K562 (cell line): Measurements from ENCODE around the gene PRKCQ. TPM values are rescaled to one million over a fixed set of nuclear protein-coding genes. Genes with fewer than 3 reads are reported as not detected.

Source experiments
- ATAC-seq: fragments of 200-7000 bp; cut with Tn5 transposase; 3 replicates; pipeline ENCODE4 v1.9.1; 2020; ENCODE audit warnings: moderate library complexity
- BruUV-seq: library from RNA; stranded (reverse); fragments of 400-500 nt; replicated peaks from 2 replicates; lab custom pipeline; 2021; lab: Mats Ljungman, UMichigan
- CTCF ChIA-PET: fragments of 300-600 bp; formaldehyde crosslinking; extraction: SDS; loops from one replicate; lab custom pipeline; 2021; ENCODE audit warnings: low intra/inter-chr PET ratio; lab: Yijun Ruan, JAX
- POLR2A ChIA-PET: fragments of 300-600, 350-650 bp; sonication (Branson Sonifier 250); formaldehyde crosslinking; extraction: SDS; loops from one replicate; lab custom pipeline; 2021; ENCODE audit warnings: antibody characterized with exemption, inconsistent platforms; lab: Yijun Ruan, JAX
- DNase-seq, 4 experiments: peaks; one replicate each; pipeline versions ENCODE4 v3.0.0 to v3.0.0-alpha.2; 2011 to 2018; ENCODE audit warnings: low spot score in 3 of 4, mixed read lengths in 3 of 4; ENCODE audit errors: extremely low read depth in 1 of 4
- FAIRE-seq: peaks from 2 replicates; lab custom pipeline; 2011; peaks lifted over from hg19 to GRCh38; lab: Jason Lieb, UNC
- H2AFZ ChIP-seq: 2 replicates; pipeline ENCODE4 v1.6.0; 2011; ENCODE audit warnings: low read depth, low read length, control low read depth, inconsistent platforms
- H3K27ac ChIP-seq: fragments of 200-600 bp; 3 replicates; pipeline ENCODE4 v1.8.0; 2011; ENCODE audit warnings: low read depth, mild to moderate bottlenecking, control low read depth, inconsistent platforms, low read length, moderate library complexity, mixed read lengths; ENCODE audit errors: extremely low read depth
- H3K27me3 ChIP-seq, 2 experiments: fragments of 300-600 bp in 1 of 2; 2 replicates in 1 of 2; 3 replicates in 1 of 2; pipeline versions ENCODE4 v1.6.0 to v1.8.0; 2011; ENCODE audit warnings: inconsistent platforms in 2 of 2, low read length in 2 of 2, mild to moderate bottlenecking in 1 of 2, mixed read lengths in 1 of 2, moderate library complexity in 1 of 2; ENCODE audit not compliant: control insufficient read depth in 2 of 2, insufficient read depth in 2 of 2
- H3K36me3 ChIP-seq: fragments of 300-600 bp; 3 replicates; pipeline ENCODE4 v1.8.0; 2011; ENCODE audit warnings: mild to moderate bottlenecking, low read length, inconsistent platforms; ENCODE audit not compliant: control insufficient read depth, insufficient read depth
- H3K4me1 ChIP-seq, 2 experiments: fragments of 200-600 bp in 1 of 2; replicated peaks in 1 of 2; 2 replicates in 1 of 2; 3 replicates in 1 of 2; pipeline versions ENCODE4 v1.5.1 to v1.8.0; 2011; ENCODE audit warnings: inconsistent platforms in 2 of 2, low read length in 2 of 2, mild to moderate bottlenecking in 1 of 2, mixed read lengths in 1 of 2, moderate library complexity in 1 of 2; ENCODE audit not compliant: control insufficient read depth in 2 of 2, insufficient read depth in 2 of 2
- H3K4me2 ChIP-seq: 2 replicates; pipeline ENCODE4 v1.6.1; 2011; ENCODE audit warnings: low read length, control low read depth, inconsistent platforms, mixed read lengths; ENCODE audit not compliant: insufficient read depth
- H3K4me3 ChIP-seq: fragments of 200-600 bp; sonication (generic), shearing (Covaris generic); 2 replicates; pipeline ENCODE4 v1.5.1; 2016; ENCODE audit warnings: control low read depth, inconsistent platforms
- H3K79me2 ChIP-seq: fragments of 200-600 bp; 3 replicates; pipeline ENCODE4 v1.8.0; 2011; ENCODE audit warnings: low read length, inconsistent platforms; ENCODE audit not compliant: control insufficient read depth, insufficient read depth
- H3K9ac ChIP-seq, 2 experiments: 2 replicates each; pipeline versions ENCODE4 v1.6.0 to v1.6.1; 2011; ENCODE audit warnings: low read depth in 2 of 2, low read length in 2 of 2, control low read depth in 1 of 2, inconsistent platforms in 1 of 2, mild to moderate bottlenecking in 1 of 2, mixed read lengths in 1 of 2; ENCODE audit not compliant: insufficient read depth in 1 of 2
- H3K9me1 ChIP-seq: one replicate; pipeline ENCODE4 v1.6.0; 2011; ENCODE audit warnings: inconsistent platforms, mild to moderate bottlenecking, low read length, moderate library complexity; ENCODE audit not compliant: control insufficient read depth, insufficient read depth
- H3K9me3 ChIP-seq: replicated peaks from 2 replicates; pipeline ENCODE4 v1.5.1; 2011; ENCODE audit warnings: low read depth, low read length, inconsistent platforms; ENCODE audit not compliant: control insufficient read depth, insufficient read depth
- H4K20me1 ChIP-seq: replicated peaks from 2 replicates; pipeline ENCODE4 v1.6.1; 2011; ENCODE audit warnings: low read length, inconsistent platforms, mixed read lengths; ENCODE audit not compliant: control insufficient read depth, insufficient read depth
- DDX20 ChIP-seq: fragments of 450-650 bp; IDR thresholded peaks from 2 replicates; pipeline ENCODE4 v1.6.1; 2016; ENCODE audit warnings: missing genetic modification characterization, low read depth, mild to moderate bottlenecking, missing compliant biosample characterization, moderate library complexity
- ESRRB ChIP-seq: fragments of 250-450 bp; sonication (Bioruptor Pico); IDR thresholded peaks from 2 replicates; pipeline ENCODE4 v1.5.0; 2020; ENCODE audit warnings: mild to moderate bottlenecking, moderate library complexity, borderline replicate concordance
- HINFP ChIP-seq: fragments of 450-650 bp; conservative IDR thresholded peaks from 2 replicates; pipeline ENCODE4 v1.6.1; 2016; ENCODE audit warnings: missing genetic modification characterization, low read depth, mild to moderate bottlenecking, control low read depth, missing compliant biosample characterization
- MAFF ChIP-seq: IDR thresholded peaks from 2 replicates; pipeline ENCODE4 v1.6.1; 2012; ENCODE audit warnings: low read length, improper control_type of control experiment
- MYNN ChIP-seq, 2 experiments: sonication (generic); formaldehyde crosslinking in 1 of 2; IDR thresholded peaks; 2 replicates each; pipeline versions ENCODE4 v1.5.0 to v1.6.1; 2016 to 2020; ENCODE audit warnings: antibody characterized with exemption in 1 of 2, missing genetic modification reagents in 1 of 2
- NBN ChIP-seq: fragments of 450-650 bp; IDR thresholded peaks from 2 replicates; pipeline ENCODE4 v1.6.1; 2016; ENCODE audit warnings: low read depth, mild to moderate bottlenecking
- PHF21A ChIP-seq: fragments of 450-650 bp; IDR thresholded peaks from 2 replicates; pipeline ENCODE4 v1.6.1; 2017; ENCODE audit warnings: low read depth, borderline replicate concordance
- REST ChIP-seq, 2 experiments: fragments of 450-650 bp; formaldehyde crosslinking in 1 of 2; IDR thresholded peaks; 2 replicates each; pipeline versions ENCODE4 v1.4.0 to v1.6.1; 2014 to 2020; ENCODE audit warnings: mild to moderate bottlenecking in 2 of 2, borderline replicate concordance in 1 of 2, low read depth in 1 of 2
- RUNX1 ChIP-seq: sonication (generic); IDR thresholded peaks from 2 replicates; pipeline ENCODE4 v1.6.1; 2016; ENCODE audit warnings: antibody characterized with exemption, low read depth
- SIN3B ChIP-seq: fragments of 450-650 bp; IDR thresholded peaks from 2 replicates; pipeline ENCODE4 v1.6.1; 2017; ENCODE audit warnings: low read depth, mild to moderate bottlenecking, moderate library complexity
- STAT5B ChIP-seq: fragments of 250-450 bp; sonication (Bioruptor Pico); IDR thresholded peaks from 2 replicates; pipeline ENCODE4 v1.8.0; 2021; ENCODE audit warnings: mild to moderate bottlenecking, inconsistent platforms
- ZNF347 ChIP-seq: fragments of 450-650 bp; formaldehyde crosslinking; IDR thresholded peaks from 2 replicates; pipeline ENCODE4 v1.4.0; 2020; ENCODE audit warnings: low read depth, mild to moderate bottlenecking, moderate library complexity
- ZNF444 ChIP-seq: fragments of 250-450 bp; sonication (Bioruptor Pico); IDR thresholded peaks from 2 replicates; pipeline ENCODE4 v1.4.0; 2020; ENCODE audit warnings: mild to moderate bottlenecking, moderate library complexity
- WGBS: fragments of 100-300 bp; shearing (Covaris generic); methylation state at CpG from one replicate; pipeline ENCODE4 v1.1.6; 2016; ENCODE audit warnings: low coverage, mixed read lengths; ENCODE audit not compliant: insufficient coverage; ENCODE audit errors: missing lambda C conversion rate; 5-methylcytosine and 5-hydroxymethylcytosine counted together
- in situ Hi-C: fragments of 300-500 bp; cut with MboI; formaldehyde crosslinking; loops from 4 replicates; pipeline ENCODE4 v1.15.0; 2018; ENCODE audit warnings: inconsistent platforms, mixed read lengths
- intact Hi-C: fragments of 100-400 bp; cut with micrococcal nuclease; formaldehyde crosslinking; loops from 2 replicates; pipeline ENCODE4 v1.14.2; 2022
- polyA plus RNA-seq, 8 experiments: library from polyadenylated mRNA; depleted of rRNA in 4 of 8; stranded (reverse) in 5 of 8; unstranded in 3 of 8; fragments of >200 nt; fragmentation: Nextera tagmentation in 2 of 8; fragmentation: Illumina TruSeq in 1 of 8; extraction: Ambion mirVana in 2 of 8; extraction: Trizol in 1 of 8; gene quantifications; 2 replicates each; pipeline versions ENCODE4 v1.2.1 to v1.2.3, GENCODE V29; 2011 to 2014; ENCODE audit warnings: inconsistent platforms in 1 of 8, missing spikeins in 1 of 8
- total RNA-seq, 7 experiments: library from RNA; depleted of rRNA in 6 of 7; stranded (reverse); fragments of >200 nt in 6 of 7; fragmentation: Illumina TruSeq in 2 of 7; extraction: Trizol in 2 of 7; gene quantifications; 2 replicates each; pipeline versions ENCODE4 v1.2.1 to v1.2.3, GENCODE V29; 2011 to 2021; ENCODE audit warnings: low replicate concordance in 1 of 7

PRKCQ gene
- total and polyA plus RNA-seq, 9 of the 15 experiments (the other 6 are each of a cell fraction or from before 2014, with no cell fraction given): 4.4 to 23.3 (median 14.6) TPM

GRCh38 chr10:6399879-6400278, 180.2 kb downstream of the PRKCQ start:
- 26% methylated on average over 8 of the region's 8 CpGs for WGBS
- H3K9me3 ChIP-seq: no peaks in the 10 kb centered on the region
- H3K9me1 ChIP-seq: no peaks in the 10 kb centered on the region
- in situ Hi-C loops (loop anchor here (25.0 kb wide), 1 partner anchor 463 kb away; no protein-coding TSS in a partner anchor), intact Hi-C loops (loop anchor here (2.0 to 5.0 kb wide), 3 partner anchors 63 to 451 kb away; partner anchors contain the start of gene RBM17)
- no peak overlapping the region for H3K4me2 ChIP-seq
- H3K36me3 ChIP-seq: no peaks in the 10 kb centered on the region
- peaks cover 10 to 26% of the 10 kb centered on the region in 2 experiments for H3K27me3 ChIP-seq
- no peaks in the 10 kb centered on the region for H3K79me2 ChIP-seq
- CTCF ChIA-PET: interaction anchor here (2.6 to 3.9 kb wide), 2 partner anchors 197 to 290 kb away, joined by 33 to 37 read pairs; partner anchors contain the start of gene PFKFB3
- H4K20me1 ChIP-seq: no peaks in the 10 kb centered on the region
- H2AFZ ChIP-seq: no peak overlapping the region
- peaks cover 0 to 3% of the 10 kb centered on the region in 2 experiments; a peak in 3 of 5 replicates for H3K4me1 ChIP-seq
- DNase-seq (no peak), ATAC-seq (no peak), FAIRE-seq (no peak)
- no peak overlapping the region for H3K27ac ChIP-seq
- H3K9ac ChIP-seq: no peak overlapping the region
- no peak overlapping the region for H3K4me3 ChIP-seq
- POLR2A ChIA-PET: interaction anchor here (1.0 kb wide), 1 partner anchor 293 kb away, joined by 3 read pairs; no protein-coding TSS in a partner anchor
- no TSS peak for BruUV-seq
- no peak for TF ChIP-seq REST (IDR thresholded peaks at IDR 0.05; ENCODE audit: borderline replicate concordance)
- no peak for TF ChIP-seq REST (CRISPR knock-in tag; IDR thresholded peaks at IDR 0.05; ENCODE audit: low read depth)
- TF ChIP-seq STAT5B (CRISPR knock-in tag): no peak
- TF ChIP-seq ZNF347 (CRISPR knock-in tag): no peak
- no peak for TF ChIP-seq ZNF444 (CRISPR knock-in tag)
- no peak for TF ChIP-seq DDX20 (tag)
- TF ChIP-seq RUNX1: no peak
- TF ChIP-seq HINFP (tag): no peak
- no peak for TF ChIP-seq MAFF
- no peak for TF ChIP-seq ESRRB (CRISPR knock-in tag)
- TF ChIP-seq NBN: no peak
- no peak for TF ChIP-seq MYNN (IDR thresholded peaks at IDR 0.05)
- TF ChIP-seq MYNN (CRISPR knock-in tag; IDR thresholded peaks at IDR 0.05): no peak
- no peak for TF ChIP-seq PHF21A
- no peak for TF ChIP-seq SIN3B
